ENCODE measurements around the gene LYST.

Gene LYST

DNA sequence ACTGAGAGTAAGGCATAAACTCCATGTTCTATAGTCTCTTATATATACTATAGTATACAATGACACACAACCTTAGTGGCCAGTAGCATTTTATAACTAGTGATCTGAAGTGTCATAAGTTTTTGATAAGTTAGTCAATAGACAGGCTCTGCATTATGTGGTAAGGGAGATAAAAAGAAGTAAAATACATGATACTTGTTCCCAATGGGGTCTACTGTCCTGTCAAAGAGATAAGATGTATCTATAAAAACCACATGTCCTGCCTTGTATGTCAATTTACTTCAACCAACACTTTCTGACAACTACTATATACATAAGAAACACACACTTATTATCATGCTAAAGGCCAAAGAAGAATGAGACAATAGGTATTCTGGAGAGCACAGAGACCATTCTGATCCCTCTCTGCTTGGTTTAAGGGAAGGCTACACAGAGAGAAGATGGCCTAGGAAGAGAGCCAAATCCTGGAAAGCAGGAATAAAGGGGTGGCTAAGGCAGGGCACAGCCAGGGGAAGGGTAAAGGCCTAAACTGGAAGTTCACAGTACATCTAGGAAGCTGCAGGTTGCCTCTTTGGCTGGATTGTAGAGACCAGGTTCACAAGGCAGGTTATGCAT is 91.4 kb downstream of the LYST start:
- Mint-ChIP-seq H3K27ac (no peak overlapping the region), H3K36me3 (ENCODE audit: low read depth) (no peaks in the 10 kb centered on the region)
- no peak for DNase-seq

DNA sequence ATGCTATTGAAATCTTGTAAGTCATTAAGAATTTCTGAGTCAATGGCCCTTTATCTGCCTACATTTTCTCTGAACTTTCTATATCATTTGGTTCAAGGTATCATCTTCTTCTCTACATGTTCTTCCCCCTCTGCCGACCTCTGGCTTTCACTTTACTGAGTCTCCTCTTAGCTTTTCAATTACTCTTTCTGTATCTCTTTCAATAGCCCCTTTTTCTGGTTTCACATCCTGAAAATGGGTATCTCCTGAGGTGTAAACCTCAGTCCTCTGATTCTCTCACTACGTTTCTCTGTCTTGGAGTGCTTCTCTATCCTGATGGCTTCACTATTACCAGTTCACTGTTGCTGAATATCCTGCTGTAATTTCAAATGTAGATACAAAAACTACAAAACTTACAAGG is 98.9 kb downstream of the LYST start:
- Mint-ChIP-seq H3K4me3 (no peak overlapping the region), H3K4me1 (no peaks in the 10 kb centered on the region), H3K27me3 (ENCODE audit: low read depth, poor library complexity) (no peaks in the 10 kb centered on the region), H3K27ac (no peak overlapping the region), H3K9me3 (no peaks in the 10 kb centered on the region), H3K36me3 (ENCODE audit: low read depth) (no peaks in the 10 kb centered on the region)
- no peak for DNase-seq
- TF ChIP-seq, protein P1, sequence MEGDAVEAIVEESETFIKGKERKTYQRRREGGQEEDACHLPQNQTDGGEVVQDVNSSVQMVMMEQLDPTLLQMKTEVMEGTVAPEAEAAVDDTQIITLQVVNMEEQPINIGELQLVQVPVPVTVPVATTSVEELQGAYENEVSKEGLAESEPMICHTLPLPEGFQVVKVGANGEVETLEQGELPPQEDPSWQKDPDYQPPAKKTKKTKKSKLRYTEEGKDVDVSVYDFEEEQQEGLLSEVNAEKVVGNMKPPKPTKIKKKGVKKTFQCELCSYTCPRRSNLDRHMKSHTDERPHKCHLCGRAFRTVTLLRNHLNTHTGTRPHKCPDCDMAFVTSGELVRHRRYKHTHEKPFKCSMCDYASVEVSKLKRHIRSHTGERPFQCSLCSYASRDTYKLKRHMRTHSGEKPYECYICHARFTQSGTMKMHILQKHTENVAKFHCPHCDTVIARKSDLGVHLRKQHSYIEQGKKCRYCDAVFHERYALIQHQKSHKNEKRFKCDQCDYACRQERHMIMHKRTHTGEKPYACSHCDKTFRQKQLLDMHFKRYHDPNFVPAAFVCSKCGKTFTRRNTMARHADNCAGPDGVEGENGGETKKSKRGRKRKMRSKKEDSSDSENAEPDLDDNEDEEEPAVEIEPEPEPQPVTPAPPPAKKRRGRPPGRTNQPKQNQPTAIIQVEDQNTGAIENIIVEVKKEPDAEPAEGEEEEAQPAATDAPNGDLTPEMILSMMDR (IDR thresholded peaks at IDR 0.05), result no peak

More for the DNA sequence above, 91.4 kb downstream of the LYST start:
- no peaks in the 10 kb centered on the region for H3K4me1 Mint-ChIP-seq
- H3K9me3 Mint-ChIP-seq, result no peaks in the 10 kb centered on the region
- TF ChIP-seq, protein P1 (IDR thresholded peaks at IDR 0.05), result no peak
- H3K4me3 Mint-ChIP-seq, result no peak overlapping the region
- H3K27me3 Mint-ChIP-seq (ENCODE audit: low read depth, poor library complexity), result no peaks in the 10 kb centered on the region

DNA sequence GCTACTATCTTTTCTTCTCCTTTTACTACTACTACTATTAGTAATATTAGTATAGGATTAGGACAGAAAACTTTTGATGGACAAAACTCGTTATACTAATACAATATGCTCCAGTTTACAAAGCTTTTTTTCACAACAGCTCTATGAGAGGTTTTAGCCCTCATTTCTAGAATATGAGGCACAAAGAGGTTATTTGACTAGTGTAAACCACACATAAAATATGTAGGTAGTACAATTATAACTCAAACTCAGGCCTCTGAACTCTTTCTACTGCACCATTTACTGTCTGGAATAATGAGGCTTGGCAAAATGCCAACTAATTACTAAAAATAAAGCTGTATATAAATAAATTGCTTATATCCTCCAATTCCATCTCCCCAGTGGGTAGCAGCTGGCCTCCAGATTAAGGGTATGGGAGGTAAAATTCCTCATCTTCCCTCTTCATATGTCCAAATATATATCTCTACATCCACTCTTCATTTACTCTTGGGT is 99.9 kb downstream of the LYST start:
- Mint-ChIP-seq H3K4me3 (no peak overlapping the region), H3K27ac (no peak overlapping the region), H3K9me3 (no peaks in the 10 kb centered on the region), H3K4me1 (no peaks in the 10 kb centered on the region), H3K27me3 (ENCODE audit: low read depth, poor library complexity) (no peaks in the 10 kb centered on the region), H3K36me3 (ENCODE audit: low read depth) (no peaks in the 10 kb centered on the region)
- TF ChIP-seq, protein P1 (IDR thresholded peaks at IDR 0.05), result no peak
- DNase-seq, result no peak

DNA sequence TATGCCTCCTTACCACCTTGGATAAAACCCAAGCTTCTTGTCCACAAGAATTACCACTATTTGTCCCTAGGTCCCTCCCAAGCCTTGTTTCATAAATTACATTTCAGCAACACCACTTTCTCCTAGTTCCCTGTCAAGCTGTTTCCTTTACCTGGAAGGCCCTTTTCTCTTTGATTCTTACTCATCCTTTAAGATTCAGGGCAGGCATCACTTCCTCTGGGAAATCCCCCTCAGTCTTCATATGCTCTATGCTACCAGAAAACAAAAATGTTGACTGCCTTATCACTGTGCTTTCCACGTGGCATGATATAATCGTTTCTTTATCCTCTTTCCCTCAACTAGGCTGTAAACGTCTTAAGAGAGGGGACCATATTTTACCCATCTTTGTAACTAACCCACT is 102.7 kb downstream of the LYST start:
- H3K36me3 Mint-ChIP-seq (ENCODE audit: low read depth), result no peaks in the 10 kb centered on the region
- no peak for DNase-seq
- H3K27me3 Mint-ChIP-seq (ENCODE audit: low read depth, poor library complexity), result no peaks in the 10 kb centered on the region
- H3K27ac Mint-ChIP-seq, result no peak overlapping the region
- H3K4me3 Mint-ChIP-seq, result no peak overlapping the region
- TF ChIP-seq, protein P1 (IDR thresholded peaks at IDR 0.05), result no peak
- no peaks in the 10 kb centered on the region for H3K9me3 Mint-ChIP-seq
- peaks cover 3% of the 10 kb centered on the region for H3K4me1 Mint-ChIP-seq

DNA sequence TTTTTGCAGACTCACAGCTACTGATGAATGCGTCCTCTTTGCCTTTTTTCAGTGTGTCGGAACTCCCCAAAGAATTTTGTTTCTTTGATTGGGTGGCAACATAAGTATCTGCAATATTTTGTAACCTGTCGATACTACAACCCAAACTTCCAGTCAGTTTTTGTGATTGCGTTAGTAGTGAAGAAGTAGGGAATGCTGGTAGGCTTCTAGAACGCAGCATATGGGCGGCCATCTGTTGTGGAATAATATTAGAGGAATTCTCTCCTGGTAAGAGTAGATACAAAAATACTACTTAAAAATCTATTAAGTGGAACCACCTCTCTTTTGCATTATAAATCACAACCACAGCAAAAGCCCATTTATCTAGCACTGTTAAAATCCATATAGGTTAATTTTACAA is 107.4 kb downstream of the LYST start:
- Mint-ChIP-seq H3K36me3 (ENCODE audit: low read depth) (no peaks in the 10 kb centered on the region), H3K27ac (no peak overlapping the region), H3K4me1 (peaks cover 3% of the 10 kb centered on the region), H3K9me3 (no peaks in the 10 kb centered on the region), H3K4me3 (no peak overlapping the region), H3K27me3 (ENCODE audit: low read depth, poor library complexity) (peaks cover 7% of the 10 kb centered on the region)
- TF ChIP-seq, protein P1 (IDR thresholded peaks at IDR 0.05), result no peak
- no peak for DNase-seq

DNA sequence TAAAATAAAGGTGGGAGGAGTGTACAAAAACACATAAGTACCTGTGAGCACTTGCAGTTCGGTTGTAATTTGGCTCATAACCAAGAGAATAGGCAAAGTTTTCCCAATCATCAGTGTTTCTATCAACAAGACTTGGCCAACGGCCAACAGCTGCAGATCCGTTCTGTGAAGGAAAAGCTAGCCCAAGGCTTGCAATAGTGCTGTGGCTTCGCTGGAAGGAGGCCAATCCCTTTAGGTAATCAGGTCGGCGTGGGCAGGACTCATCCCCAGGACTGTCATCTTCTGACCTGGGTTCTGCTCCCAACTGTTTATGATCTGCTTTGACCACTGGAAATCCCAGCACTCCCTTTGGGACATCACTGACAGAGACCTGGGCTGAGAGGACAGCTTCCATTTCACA is 107.8 kb downstream of the LYST start:
- H3K9me3 Mint-ChIP-seq, result no peaks in the 10 kb centered on the region
- no peak overlapping the region for H3K27ac Mint-ChIP-seq
- TF ChIP-seq, protein P1 (IDR thresholded peaks at IDR 0.05), result no peak
- H3K4me3 Mint-ChIP-seq, result no peak overlapping the region
- H3K36me3 Mint-ChIP-seq (ENCODE audit: low read depth), result no peaks in the 10 kb centered on the region
- no peak for DNase-seq
- peaks cover 7% of the 10 kb centered on the region for H3K27me3 Mint-ChIP-seq (ENCODE audit: low read depth, poor library complexity)
- H3K4me1 Mint-ChIP-seq, result peaks cover 3% of the 10 kb centered on the region
